ENCODE measurements around the gene TUBA4A.
"Not testable (repeated sequence)": the region's sequence is repeated elsewhere in the genome, so short reads cannot be mapped to it uniquely, and the experiment has no call there.

TUBA4A gene

GRCh38 chr2:219253753-219254589, at the start of gene TUBA4A:
TSS of gene TUBA4A (minus strand) at chr2:219253918. CDS start at chr2:219253858, 60 bp downstream.
- DNase-seq, result peak; percentile 91

GRCh38 chr2:219302412-219302968, 48.8 kb upstream of the TUBA4A start:
- DNase-seq, result no peak

- DNase-seq, result no peak
Observed at GRCh38 chr2:219300022-219300421, 46.3 kb upstream of the TUBA4A start.

GRCh38 chr2:219299372-219299760, 45.6 kb upstream of the TUBA4A start:
- no peak for DNase-seq

- DNase-seq, result peak; percentile 89
Observed at GRCh38 chr2:219298759-219299371, 45.1 kb upstream of the TUBA4A start.

- DNase-seq, result no peak
Observed at GRCh38 chr2:219297766-219298456, 44.2 kb upstream of the TUBA4A start.

- no peak for DNase-seq
Observed at GRCh38 chr2:219296631-219297391, 43.1 kb upstream of the TUBA4A start.

GRCh38 chr2:219296142-219296541, 42.4 kb upstream of the TUBA4A start:
- DNase-seq, result no peak

GRCh38 chr2:219294356-219295351, 40.9 kb upstream of the TUBA4A start:
- DNase-seq, result peak; percentile 89

GRCh38 chr2:219293736-219294231, 40.1 kb upstream of the TUBA4A start:
- no peak for DNase-seq

GRCh38 chr2:219292616-219293015, 38.9 kb upstream of the TUBA4A start:
- no peak for DNase-seq

- no peak for DNase-seq
Observed at GRCh38 chr2:219291910-219292490, 38.3 kb upstream of the TUBA4A start.

GRCh38 chr2:219291394-219291793, 37.7 kb upstream of the TUBA4A start:
- DNase-seq, result no peak

- no peak for DNase-seq
Observed at GRCh38 chr2:219290381-219291171, 36.9 kb upstream of the TUBA4A start.

GRCh38 chr2:219289537-219290361, 36.0 kb upstream of the TUBA4A start:
- no peak for DNase-seq

GRCh38 chr2:219289195-219289536, 35.4 kb upstream of the TUBA4A start:
- no peak for DNase-seq

GRCh38 chr2:219287580-219288265, 34.0 kb upstream of the TUBA4A start:
- DNase-seq, result no peak

- DNase-seq, result not testable (repeated sequence)
Observed at GRCh38 chr2:219287116-219287440, 33.4 kb upstream of the TUBA4A start.
